ENCODE measurements around the gene MLLT6.
A peak's percentile ranks its signal among the peaks of the same experiment; 100 is the strongest.

MLLT6 gene

DNA sequence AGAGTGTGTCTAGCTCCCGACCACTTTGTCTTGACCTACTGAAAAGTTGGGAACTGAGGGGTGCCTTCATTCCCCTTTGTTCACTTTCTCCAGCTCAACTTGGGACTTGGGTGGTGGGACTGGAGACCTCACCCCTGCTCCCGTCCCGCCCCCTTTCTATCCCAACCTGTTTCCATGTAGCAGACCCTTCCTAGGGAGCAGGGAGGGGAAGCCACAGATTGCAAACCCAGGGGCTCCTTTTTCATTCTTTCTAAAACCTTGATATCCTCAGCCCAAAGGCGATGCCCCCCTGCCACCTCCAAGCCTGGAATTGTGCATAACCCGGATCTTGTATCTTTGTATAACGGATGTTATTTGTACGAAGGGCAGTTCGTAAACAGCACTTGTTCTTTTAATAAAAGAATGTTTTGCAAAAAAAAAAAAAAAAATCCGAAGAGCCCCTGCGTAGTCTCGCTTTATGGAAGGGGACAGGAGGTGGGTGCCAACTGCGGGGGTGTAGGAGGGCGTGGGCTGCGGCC lies 24.4 kb downstream of the MLLT6 start:
- no peak for DNase-seq

DNA sequence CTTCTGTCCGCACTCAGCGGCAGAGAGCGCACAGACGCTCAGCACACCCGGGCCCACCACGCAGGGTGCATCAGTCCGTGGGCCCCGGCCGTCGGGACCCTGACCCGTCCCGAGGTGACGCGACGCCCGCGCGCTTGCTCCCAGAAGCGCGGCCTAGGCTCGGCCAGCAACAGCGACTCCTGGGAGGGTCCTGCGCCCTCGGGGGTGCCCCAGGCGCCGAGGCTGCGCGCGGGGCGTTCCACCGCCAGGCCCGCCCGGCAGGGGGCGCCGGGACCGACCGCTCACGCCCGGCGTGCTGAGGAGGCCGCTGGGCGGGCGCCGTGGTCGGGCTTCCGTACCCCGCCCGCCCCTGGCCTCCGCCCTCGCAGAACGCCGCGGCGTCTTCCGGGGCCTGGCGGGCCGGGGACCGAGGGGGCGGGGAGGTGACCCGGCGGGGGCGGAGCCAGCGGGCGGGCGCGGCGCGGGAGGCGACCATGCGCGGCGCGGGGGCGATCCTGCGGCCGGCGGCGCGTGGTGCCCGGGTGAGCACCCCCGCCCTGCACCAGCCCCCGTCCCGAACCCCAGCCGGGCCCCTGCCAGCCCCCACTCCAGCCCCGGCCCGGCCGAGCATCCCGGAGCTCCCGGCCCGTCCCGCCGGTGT lies 24.9 kb downstream of the MLLT6 start, which contains the start of gene CISD3:
Gene CISD3, plus strand, starts transcription at position 456 of the 640 bp plus-strand sequence. Its CDS starts 18 bp downstream, at position 474.
- DNase-seq, result peak; percentile 41

DNA sequence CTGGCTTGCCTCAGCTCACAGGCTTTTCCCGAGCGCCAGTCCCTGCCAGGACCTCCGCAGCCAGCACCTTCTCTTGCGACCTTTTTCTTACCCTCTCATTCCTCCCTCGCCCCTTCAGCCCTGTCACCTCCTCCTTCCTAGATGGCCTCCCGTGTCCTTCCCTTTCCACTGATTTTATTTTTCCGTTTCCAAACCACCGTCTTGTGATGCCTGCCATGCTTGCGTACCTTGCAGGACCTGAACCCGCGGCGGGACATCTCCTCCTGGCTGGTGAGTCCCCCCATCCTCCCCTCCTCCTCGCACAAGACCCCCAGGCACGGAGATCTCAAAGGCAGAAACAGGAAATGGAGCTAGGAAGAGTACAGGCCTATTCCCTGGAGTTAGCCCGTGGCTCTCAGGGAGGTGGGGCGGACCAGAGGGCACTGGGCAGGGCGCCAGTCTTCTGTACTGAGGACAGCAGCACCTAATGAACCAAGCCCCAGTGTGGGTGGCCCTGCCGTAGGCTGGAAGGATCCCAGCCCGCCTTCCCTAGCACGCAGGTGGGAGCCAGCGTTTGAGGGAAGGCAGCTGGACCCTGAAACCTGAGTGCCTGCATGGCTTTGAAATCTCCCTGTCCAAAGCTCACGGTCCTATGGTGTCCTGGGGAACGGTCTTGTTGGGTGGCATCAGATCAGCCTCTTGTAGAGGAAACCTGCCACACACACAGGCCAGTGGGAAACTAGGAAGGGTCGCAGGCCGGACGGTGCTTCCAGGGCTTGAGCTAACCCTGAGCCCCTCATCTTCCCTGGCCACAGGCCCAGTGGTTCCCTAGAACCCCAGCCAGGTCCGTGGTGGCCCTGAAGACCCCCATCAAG lies 25.7 kb downstream of the MLLT6 start:
- no peak for DNase-seq

DNA sequence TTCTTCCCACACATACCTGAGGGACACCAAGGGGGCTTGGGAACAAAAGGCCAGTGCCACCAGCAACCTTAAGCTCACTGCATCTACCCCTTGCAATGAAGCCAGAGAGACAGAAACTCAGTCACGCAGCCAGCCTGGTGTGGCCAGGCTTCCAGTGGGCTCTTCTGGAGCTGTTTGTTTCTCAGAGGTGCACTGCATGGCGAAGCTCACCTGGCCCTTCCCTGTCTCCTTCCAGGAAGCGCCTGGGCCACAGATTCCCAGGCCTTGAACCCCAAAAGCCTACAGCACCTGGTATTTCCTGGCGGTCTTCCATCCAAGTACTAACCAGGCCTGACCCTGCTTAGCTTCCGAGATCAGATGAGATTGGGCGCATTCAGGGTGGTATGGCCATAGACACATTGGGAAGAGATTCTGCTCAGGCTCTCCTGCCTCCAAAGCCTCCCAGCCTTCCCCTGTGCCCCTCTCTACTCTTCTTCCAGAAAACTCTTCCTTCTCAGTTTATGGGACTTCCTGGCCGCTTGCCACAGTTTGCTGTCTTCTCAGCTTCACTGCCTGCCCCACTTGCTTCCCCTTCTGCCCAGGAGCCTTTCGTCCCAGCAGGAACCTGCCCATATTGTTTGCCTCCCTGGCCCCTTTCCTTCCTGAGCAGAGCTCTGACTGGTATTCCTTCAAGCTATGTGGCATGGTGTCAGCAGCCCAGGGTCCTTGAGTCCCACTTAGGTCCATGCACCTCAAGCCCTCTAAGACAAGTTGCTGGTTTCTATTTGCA lies 26.6 kb downstream of the MLLT6 start:
- no peak for DNase-seq

DNA sequence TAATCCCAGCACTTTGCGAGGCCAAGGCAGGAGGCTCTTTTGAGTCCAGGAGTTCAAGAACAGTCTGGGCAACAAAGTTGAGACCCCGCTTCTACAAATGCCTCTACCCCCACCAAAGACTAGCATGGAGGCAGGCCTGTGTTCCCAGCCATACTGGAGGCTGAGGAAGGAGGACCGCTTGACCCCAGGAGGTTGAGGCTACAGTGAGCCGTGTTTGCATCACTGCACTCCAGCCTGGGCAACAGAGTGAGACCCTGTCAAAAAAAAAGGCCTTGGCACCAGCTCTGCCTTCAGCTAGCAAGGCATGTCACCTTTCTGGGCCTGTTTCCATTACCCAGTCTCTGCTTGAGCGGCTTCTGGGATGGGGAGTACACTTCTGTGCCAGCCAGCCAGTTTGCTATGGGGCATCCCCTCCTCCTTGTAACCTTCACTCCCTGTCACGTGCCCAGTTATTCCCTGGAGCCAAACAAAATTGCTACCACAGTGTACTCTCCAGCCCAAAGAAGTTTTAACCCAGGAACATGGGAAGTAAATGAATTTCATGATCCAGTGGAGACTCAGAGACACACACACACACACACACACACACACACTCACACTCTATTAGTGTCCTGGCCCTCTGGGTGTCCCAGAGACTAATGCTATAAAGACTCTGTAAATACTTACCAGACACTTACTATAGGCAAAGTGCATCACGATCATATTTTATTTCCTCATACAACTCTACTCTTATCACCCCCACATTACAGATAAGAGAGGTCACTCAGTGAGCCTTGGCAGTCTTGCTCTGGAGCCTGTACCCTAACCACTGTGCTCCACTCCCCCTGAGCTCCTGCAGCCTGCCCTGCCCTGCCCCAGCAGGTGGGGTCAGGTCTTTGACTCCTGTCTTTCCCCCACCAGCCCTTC lies 27.6 kb downstream of the MLLT6 start:
- no peak for DNase-seq

DNA sequence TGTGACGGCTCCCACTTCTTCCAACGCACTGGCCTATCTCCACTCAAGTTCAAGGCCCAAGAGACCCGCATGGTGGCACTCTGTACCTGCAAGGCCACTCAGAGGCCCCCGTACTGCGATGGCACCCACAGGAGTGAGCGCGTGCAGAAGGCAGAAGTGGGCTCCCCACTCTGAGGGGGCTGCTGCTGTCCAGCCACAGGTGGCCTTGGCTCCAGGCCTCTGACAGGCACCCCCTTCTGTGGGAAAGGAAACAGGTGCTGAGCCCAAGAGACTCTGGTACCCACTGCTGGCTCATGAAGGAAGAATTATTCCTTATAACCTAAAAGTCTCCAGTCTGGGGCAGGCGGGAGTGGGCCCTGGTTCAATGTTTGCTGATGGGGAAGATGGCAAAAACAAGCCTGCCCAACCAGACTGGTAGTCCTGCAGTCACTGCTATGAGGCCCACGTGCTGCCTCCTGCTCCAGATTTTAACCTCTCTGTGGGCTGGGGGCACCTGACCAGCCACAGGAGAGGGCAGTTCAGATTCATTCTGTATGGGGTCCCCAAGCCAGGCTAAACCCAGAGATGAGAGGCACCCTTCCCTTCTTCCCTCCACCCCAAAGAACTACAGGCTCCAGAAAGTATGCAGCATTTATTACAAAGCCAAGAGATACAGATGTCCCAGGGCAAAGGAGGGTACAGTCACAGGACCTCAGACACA lies 28.4 kb downstream of the MLLT6 start:
- no peak for DNase-seq

DNA sequence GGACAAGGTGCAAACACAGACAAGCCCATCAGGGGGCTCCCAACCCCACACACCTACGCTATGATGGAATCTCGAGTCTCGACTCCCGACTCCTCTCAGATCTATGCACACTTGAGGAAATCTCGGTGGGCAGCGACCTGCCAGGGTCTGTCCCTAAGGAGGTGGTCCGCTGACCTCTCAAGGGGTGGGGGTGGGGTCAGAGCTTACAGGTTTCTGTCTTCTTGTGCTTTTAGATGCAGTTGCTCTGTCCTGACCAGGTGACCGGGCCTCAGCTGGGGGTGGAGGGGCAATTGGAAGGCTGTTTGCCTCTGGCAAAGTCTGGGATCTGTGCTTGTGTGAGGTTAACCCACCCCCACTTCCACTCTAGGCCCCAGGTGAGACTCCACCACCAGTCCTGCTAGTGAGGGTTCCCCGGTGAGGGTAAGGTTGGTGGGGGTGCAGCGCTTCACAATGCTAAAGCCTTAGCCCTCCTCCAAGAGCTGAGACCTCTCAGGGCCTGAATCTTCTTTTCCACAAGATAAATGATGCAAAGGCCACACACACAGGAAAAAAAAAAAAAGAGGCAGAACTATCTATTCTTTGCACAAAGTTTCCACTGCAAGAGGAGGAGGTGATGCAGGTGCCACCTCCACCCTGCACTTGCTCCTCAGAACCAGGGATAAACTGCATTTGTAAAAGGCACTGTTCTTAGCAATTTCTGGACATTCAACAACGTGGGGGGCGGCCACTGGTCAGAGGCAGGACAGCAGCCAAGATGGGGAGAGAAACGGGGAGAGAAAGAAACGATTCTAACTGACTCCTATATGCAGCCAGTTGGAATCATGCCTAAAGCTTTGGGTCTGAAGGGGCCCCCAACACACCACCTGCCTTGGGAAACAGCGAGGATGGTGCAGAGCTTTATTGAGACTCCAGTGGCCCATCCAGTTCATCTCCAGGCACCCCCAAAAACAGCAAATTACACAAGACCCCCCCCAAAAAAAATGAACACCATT lies 29.2 kb downstream of the MLLT6 start:
- DNase-seq, result no peak

DNA sequence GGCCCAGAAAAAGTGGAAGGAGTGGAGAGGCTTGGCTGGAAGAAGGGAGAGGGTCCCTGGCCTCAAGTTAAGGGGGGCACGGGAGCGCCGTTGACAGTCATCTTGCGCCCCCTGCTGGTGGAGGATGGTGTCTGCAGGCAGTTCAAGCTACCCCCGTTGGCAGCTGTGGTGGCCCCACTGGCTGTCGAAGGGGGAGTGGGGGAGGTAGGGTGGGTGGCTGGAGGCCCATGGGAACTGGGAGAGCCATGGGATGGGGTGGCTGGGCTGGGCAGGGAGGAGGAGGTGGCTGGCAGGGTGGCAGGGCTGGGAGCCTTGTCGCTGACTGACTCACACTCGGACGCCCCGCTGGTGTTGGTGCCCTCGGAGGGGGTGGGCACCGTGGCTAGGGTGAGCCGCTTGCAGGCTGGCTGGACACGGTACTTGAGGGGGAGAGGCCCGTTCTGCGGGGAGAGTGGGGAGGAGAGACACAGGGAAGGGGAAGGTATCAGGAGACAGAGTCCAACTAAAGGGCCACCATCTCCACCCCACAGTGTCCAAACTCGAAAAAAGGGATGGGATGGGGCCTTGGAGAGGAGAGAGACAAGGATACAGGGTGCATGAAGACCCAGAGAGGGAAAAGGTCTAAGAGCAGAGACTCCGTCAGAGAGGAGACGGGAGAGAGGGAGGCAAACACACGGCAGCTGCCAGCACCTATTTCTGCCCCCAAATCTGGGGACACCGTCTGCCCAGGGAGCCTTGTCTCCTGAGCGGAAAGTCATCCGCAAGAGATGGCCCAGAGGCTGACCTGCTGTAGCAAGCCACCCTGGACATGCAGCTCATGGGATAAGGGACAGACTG lies 30.3 kb downstream of the MLLT6 start:
- DNase-seq, result no peak

DNA sequence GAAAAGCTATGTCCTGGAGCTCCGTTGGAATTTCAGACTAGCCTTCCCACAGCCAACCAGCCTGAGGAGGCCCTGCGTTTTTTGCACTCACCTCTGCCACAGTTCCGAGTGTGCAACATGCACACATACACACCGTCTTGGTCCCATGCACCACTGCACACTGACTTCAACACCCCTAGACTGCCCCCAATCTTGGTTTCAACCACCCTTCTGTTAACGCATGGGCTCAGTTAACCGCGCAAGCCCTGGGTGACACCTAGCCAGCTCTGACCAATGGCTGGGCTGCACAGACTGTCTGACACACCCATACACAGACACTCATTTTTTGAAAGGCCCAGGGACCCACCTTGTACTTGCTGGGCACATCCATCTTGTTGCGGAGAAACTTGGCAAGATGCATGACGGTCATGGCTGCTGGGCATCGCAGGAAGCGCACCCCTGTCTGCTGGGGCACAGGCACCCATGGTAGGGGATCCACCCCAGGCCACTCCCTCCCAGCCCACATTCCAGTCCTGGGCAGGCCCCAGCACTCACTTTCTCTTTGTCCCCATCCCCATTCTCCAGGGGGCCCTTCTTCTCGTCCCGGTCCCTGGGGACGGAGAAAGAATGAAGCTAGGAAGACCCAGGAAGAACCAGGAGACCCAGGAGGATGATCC lies 33.1 kb downstream of the MLLT6 start:
- no peak for DNase-seq

DNA sequence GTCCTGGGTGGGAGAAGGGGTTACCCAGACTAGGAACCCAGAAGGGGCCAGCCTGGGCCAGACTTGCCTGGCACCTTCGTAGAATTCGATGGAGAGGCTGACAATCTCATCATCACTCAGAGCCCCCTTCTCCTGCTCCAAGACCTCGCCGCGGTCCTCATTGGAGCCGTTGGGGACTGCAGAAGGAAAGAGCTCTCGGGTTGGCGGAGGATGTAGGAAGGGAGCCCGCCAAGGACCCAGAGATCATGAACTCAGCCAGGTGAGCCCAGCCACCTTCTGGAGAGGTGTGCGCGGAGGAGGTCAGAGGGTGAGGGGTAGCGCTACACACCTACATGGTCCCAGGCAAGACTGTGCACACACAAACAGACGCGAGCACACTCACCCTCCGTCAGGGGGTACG lies 33.6 kb downstream of the MLLT6 start:
- no peak for DNase-seq

DNA sequence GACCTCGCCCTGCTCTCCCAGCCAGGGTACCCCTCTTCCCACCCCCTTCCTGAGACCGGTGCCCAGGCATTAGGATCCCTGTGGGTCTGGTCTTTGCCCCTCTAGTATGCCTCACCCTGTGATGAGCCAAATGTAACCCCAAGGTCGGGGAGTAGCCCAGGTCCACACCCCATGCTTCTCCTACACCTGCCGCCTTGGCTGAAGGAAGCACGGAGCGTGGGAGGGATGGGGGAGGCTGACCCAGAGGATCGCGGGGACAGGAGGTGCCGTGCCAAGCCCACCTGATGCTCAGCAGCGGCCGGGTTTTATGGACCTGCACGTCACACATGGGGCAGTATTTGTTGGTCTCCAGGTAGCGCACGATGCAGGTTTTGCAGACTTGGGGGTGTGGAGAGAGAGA lies 34.2 kb downstream of the MLLT6 start:
- no peak for DNase-seq

DNA sequence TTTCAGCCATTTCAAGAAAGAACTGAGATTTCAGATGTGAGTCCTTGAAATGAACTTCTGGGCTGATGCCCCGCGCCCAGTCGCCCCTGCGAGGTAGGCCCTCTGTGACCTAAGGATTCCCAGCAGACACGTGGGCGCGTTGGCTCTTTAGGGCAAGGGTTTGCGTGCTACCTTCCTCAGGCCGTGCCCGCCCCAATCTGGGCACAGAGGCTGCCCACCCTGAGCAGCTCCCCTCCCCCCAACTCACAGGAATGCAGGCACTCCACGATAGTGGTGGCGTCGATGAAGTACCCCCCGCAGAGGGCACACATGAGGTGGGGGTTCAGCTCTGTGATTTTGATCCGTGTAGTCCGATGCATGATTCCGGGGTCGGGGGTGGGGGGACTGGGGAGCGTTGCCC lies 35.0 kb downstream of the MLLT6 start:
- no peak for DNase-seq

DNA sequence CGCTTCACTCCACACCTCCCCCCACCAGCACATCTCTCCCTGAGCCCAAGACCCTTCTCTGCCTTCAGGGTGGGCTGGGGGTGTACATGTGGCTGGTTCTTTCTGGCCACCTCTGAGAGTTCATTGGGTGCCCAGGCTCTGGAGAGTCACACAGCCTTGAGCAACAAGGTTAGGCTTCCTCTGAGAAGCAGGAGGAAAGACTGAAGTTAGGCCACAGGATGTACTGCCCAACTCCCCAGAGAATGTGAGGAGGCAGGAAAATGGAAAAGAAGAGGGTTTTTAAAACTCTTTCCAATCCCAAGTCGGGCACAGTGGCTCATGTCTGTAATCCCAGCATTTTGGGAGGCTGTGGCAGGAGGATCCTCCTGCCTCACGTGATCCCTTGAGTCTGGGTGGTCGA lies 35.7 kb downstream of the MLLT6 start:
- DNase-seq, result no peak

DNA sequence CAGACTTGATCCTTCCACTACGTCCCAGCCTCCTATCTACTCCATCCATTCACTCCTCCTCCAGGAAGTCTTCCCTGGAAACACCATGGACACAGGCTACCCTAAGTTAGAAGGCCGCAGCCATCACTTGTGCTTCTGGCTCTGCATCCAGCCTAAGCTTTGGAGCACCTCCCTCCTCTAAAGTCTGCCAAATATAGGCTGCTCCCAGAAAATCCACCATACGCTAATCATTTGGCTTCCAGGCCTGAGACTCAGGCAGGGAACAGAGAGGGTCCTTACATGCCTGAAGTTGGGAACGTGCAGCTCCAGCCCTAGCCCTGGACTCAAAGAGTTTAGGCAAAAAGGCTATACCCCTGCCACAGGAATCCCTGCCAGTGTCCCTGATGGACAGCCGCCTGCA lies 36.4 kb downstream of the MLLT6 start:
- no peak for DNase-seq

DNA sequence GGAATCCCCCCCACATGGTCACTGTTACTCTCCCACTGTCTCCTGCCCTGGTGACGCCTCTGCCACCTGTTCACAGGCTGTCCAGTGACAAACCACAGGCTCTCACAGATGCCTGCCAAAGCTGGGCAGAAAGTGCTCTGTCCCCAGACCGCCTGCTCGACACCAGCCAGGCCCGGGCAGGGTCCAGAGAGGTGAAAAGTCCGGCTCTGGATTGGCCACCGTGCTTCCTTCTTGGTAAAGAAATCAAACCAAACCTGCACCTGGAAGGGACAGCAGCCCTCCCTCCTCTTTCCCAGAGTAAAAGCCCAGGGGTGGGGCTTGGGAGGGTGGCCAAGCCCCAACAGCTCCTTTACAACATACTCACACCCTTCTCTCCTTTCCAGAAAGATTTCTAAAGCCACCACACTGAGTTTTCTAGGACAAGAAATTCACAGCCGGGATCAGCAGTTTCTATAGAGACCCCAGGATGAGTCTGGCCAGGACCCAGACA lies 36.9 kb downstream of the MLLT6 start:
- no peak for DNase-seq

DNA sequence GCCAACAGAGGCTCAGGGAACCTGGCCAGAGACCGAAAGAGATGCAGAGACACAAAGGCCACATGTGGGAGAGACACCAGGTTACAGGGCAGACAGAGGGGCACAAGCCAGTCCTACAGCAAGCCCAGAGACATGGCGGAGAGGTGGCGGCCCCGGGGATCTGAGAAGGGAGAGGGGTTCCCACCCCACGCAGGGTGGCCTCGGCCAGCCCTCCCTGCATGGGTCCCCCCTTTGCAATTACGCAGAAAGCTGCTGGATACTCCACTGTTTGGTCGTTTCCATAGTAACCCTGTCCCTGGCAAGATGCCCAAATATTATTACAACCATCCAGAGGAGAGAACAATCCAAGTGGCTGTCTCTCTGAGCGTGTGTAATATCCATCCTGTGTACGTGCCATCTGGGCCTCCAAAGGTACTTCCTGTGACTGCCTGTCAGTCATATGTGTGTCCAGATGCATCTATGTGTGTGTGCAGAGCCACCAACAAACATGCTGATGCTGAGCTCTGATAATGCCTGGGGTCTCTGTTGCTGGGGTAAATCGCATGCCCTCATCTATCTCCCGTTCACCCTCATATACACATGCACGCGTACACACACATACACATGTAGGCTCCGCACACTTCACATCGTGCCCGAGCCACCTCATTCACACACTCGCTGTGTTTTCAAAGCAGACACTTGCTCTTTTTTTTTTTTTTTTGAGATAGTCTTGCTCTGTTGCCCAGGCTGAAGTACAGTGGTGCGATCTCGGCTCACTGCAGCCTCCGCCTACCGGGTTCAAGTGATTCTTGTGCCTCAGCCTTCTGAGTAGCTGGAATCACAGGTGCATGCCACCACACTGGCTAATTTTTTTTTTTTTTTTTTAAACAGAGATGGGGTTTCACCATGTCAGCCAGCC lies 37.6 kb downstream of the MLLT6 start:
- no peak for DNase-seq

DNA sequence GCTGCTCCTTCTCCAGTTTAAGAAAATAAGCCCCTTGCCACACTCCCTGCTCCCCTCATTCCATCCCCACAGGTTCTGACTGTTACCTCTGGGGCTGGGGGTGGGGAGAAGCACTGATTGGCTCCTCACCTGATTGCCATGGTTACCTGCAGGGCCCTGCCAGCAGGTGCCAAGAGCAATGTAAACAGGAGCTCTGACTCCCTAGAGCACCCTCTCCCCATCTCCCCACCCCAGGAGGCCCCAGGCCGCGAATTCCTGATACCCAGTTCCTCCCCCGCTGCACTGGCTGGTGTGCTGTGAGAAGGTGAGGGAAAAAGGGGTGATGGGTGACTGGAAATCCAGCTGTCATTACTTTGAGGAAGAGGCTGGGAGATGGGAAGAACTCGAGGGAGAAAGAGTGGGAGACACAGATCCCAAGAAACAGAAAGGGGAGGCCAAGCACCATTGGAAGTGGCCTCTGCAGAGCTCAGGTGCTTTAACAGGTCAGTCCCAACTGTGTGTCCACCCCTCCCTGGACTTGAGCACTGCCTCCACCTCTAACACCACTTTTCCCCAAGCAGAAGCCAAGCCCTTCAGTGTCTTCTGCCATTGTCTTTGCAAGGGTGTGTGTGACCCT lies 38.6 kb downstream of the MLLT6 start:
- DNase-seq, result no peak
